Right lobe of liver (tissue), 6 donors: ENCODE data around the gene B3GAT2. TPM values are rescaled to one million over a fixed set of nuclear protein-coding genes. Genes with fewer than 3 reads are reported as not detected.

Source experiments
- ATAC-seq, 4 donors: fragments of 200-7000 bp; cut with Tn5 transposase; one replicate each; pipeline ENCODE4 v1.9.1; 2020; ENCODE audit warnings: mild to moderate bottlenecking in 4 of 4, moderate library complexity in 4 of 4
- DNase-seq, 3 donors: peaks; one replicate each; pipeline ENCODE4 v3.0.0-alpha.2; 2020
- H3K27ac ChIP-seq, 3 donors: fragments of 200-600 bp; one replicate each; pipeline ENCODE4 v1.8.0; 2022
- H3K27me3 ChIP-seq, 2 donors: fragments of 200-600 bp; one replicate each; pipeline ENCODE4 v1.8.0; 2022
- H3K36me3 ChIP-seq, 4 donors: fragments of 200-600 bp; sonication (generic) in 1 of 4; one replicate each; pipeline versions ENCODE4 v1.5.1 to v1.8.0; 2017 to 2022; ENCODE audit warnings: control low read depth in 1 of 4
- H3K4me1 ChIP-seq, 4 donors: fragments of 200-600 bp; sonication (generic) in 1 of 4; one replicate each; pipeline versions ENCODE4 v1.5.1 to v1.8.0; 2017 to 2022; ENCODE audit warnings: control low read depth in 1 of 4
- H3K4me3 ChIP-seq, 3 donors: fragments of 200-600 bp; one replicate each; pipeline ENCODE4 v1.8.0; 2022
- H3K9me3 ChIP-seq, 4 donors: fragments of 200-600 bp; sonication (generic) in 1 of 4; one replicate each; pipeline versions ENCODE4 v1.5.1 to v1.8.0; 2017 to 2022; ENCODE audit warnings: control low read depth in 1 of 4
- CTCF ChIP-seq, 4 donors: fragments of 200-600 bp in 3 of 4; fragments of 450-650 bp in 1 of 4; IDR thresholded peaks; one replicate each; pipeline versions ENCODE4 v1.5.1 to v1.8.0; 2016 to 2022; ENCODE audit warnings: antibody characterized with exemption in 4 of 4, mild to moderate bottlenecking in 2 of 4
- POLR2A ChIP-seq: fragments of 450-650 bp; IDR thresholded peaks from one replicate; pipeline ENCODE4 v1.6.1; 2017; ENCODE audit warnings: antibody characterized with exemption, mild to moderate bottlenecking
- WGBS: methylation state at CpG from one replicate; pipeline ENCODE4 v1.1.6; 2018; ENCODE audit warnings: low coverage, low lambda C conversion rate; ENCODE audit not compliant: insufficient coverage; ENCODE audit errors: missing lambda C conversion rate; 5-methylcytosine and 5-hydroxymethylcytosine counted together
- intact Hi-C, 2 donors: fragments of 100-400 bp; cut with DNase I; formaldehyde crosslinking; loops; one replicate each; pipeline versions ENCODE4 v1.11.2 to v1.14.1; 2022
- total RNA-seq, 6 experiments: library from RNA; depleted of rRNA in 2 of 6; stranded (reverse); fragments of >200 nt in 2 of 6; fragmentation: NEBNext Ultra II Directional in 3 of 6; extraction: Animal tissue kit (Norgen Biotek cat#: 25700) in 3 of 6; gene quantifications; one replicate each; pipeline versions ENCODE4 v1.1.0 to v1.2.4, GENCODE V29; 2016 to 2023
- donor health status: DM: no; HTN: yes; CAD: no.
- donor health status: DM: no; HTN: no; CAD: no.
- donor health status: DM: no; HTN: no; CAD: no.
- donor health status: DM: no; HTN: yes; CAD: no.
- donor health status: DM: no; HTN: yes; CAD: no.

The B3GAT2 gene
- total RNA-seq, 6 experiments from 2014 or later: 0.04 TPM; not detected in 5

GRCh38 chr6:70819646-70820045 lies 137.2 kb downstream of the B3GAT2 start:
- no peak for TF ChIP-seq CTCF (IDR thresholded peaks at IDR 0.05)
- TF ChIP-seq POLR2A: no peak
- H3K9me3 ChIP-seq: no peaks in the 10 kb centered on the region
- DNase-seq (no peak), ATAC-seq (no peak)
- H3K4me3 ChIP-seq: no peak overlapping the region
- 96% methylated on average over 4 of the region's 4 CpGs for WGBS
- H3K27ac ChIP-seq: no peak overlapping the region
- H3K36me3 ChIP-seq: no peaks in the 10 kb centered on the region
- intact Hi-C loops: no loop called here
- peaks cover 0 to 11% (median 2%) of the 10 kb centered on the region in 4 donors for H3K4me1 ChIP-seq
- no peaks in the 10 kb centered on the region for H3K27me3 ChIP-seq

GRCh38 chr6:70813885-70814284 lies 143.0 kb downstream of the B3GAT2 start:
- H3K4me1 ChIP-seq: no peaks in the 10 kb centered on the region
- no peak for ATAC-seq
- no peak for DNase-seq
- no peaks in the 10 kb centered on the region for H3K36me3 ChIP-seq
- no peaks in the 10 kb centered on the region for H3K9me3 ChIP-seq
- no peaks in the 10 kb centered on the region for H3K27me3 ChIP-seq
- no peak overlapping the region for H3K27ac ChIP-seq
- TF ChIP-seq POLR2A (no peak), CTCF (IDR thresholded peaks at IDR 0.05) (no peak)
- intact Hi-C loops: no loop called here
- WGBS: 96% methylated on average over 3 of the region's 3 CpGs
- H3K4me3 ChIP-seq: no peak overlapping the region

- TF ChIP-seq CTCF (IDR thresholded peaks at IDR 0.05): no peak
- TF ChIP-seq POLR2A: no peak
- no peak for ATAC-seq
- intact Hi-C loops: no loop called here
- Histone ChIP-seq H3K4me1 (no peaks in the 10 kb centered on the region), H3K27me3 (no peaks in the 10 kb centered on the region), H3K27ac (no peak overlapping the region), H3K9me3 (no peaks in the 10 kb centered on the region), H3K36me3 (no peaks in the 10 kb centered on the region), H3K4me3 (no peak overlapping the region)
- WGBS: 92% methylated on average over 6 of the region's 6 CpGs
- no peak for DNase-seq
Observed at GRCh38 chr6:70811788-70812187, 145.1 kb downstream of the B3GAT2 start.
